K562 (cell line): ENCODE data around the gene UQCRFS1.

Source experiments
- BRCA1 ChIP-seq, 2 experiments: fragments of 450-650 bp in 1 of 2; sonication (generic) in 1 of 2; formaldehyde crosslinking in 1 of 2; IDR thresholded peaks; 2 replicates each; pipeline versions ENCODE4 v1.5.0 to v1.6.1; 2017 to 2020; ENCODE audit warnings: mild to moderate bottlenecking in 1 of 2, missing genetic modification reagents in 1 of 2
- CTCF ChIP-seq, 3 experiments: IDR thresholded peaks in 2 of 3; conservative IDR thresholded peaks in 1 of 3; 2 replicates each; pipeline ENCODE4 v1.5.1; 2011 to 2012; ENCODE audit warnings: low read length in 3 of 3, mild to moderate bottlenecking in 3 of 3, control low read depth in 2 of 3, improper control_type of control experiment in 1 of 3, inconsistent platforms in 1 of 3, low read depth in 1 of 3, mixed read lengths in 1 of 3, moderate library complexity in 1 of 3; ENCODE audit not compliant: insufficient read depth in 2 of 3
- GABPA ChIP-seq: fragments of 200-800 bp; sonication (Bioruptor generic); conservative IDR thresholded peaks from 2 replicates; pipeline ENCODE4 v1.6.1; 2016; ENCODE audit warnings: low read depth, missing genetic modification characterization, missing compliant biosample characterization
- LARP7 ChIP-seq: fragments of 450-650 bp; IDR thresholded peaks from 2 replicates; pipeline ENCODE4 v1.6.1; 2016
- PHF8 ChIP-seq: fragments of 200-600 bp; sonication (generic); IDR thresholded peaks from 2 replicates; pipeline ENCODE4 v1.6.1; 2012; ENCODE audit warnings: mixed run types, mild to moderate bottlenecking, inconsistent platforms, low read length, moderate library complexity, borderline replicate concordance
- SIN3A ChIP-seq, 2 experiments: fragments of 150-350 bp in 1 of 2; IDR thresholded peaks; 2 replicates each; pipeline ENCODE4 v1.6.1; 2011 to 2016; ENCODE audit warnings: borderline replicate concordance in 2 of 2, low read depth in 2 of 2, low read length in 2 of 2, mild to moderate bottlenecking in 2 of 2, moderate library complexity in 2 of 2; ENCODE audit not compliant: control insufficient read depth in 1 of 2
- TCF7L2 ChIP-seq: fragments of 150-350 bp; IDR thresholded peaks from 2 replicates; pipeline ENCODE4 v1.6.1; 2016; ENCODE audit warnings: low read depth, mild to moderate bottlenecking, low read length, moderate library complexity
- XRCC3 ChIP-seq: fragments of 450-650 bp; IDR thresholded peaks from 2 replicates; pipeline ENCODE4 v1.6.1; 2017; ENCODE audit warnings: mild to moderate bottlenecking, moderate library complexity
- ZBTB11 ChIP-seq, 3 experiments: fragments of 200-800 bp in 1 of 3; fragments of 250-450 bp in 1 of 3; fragments of 450-650 bp in 1 of 3; sonication (Bioruptor Pico) in 1 of 3; sonication (Bioruptor generic) in 1 of 3; formaldehyde crosslinking in 1 of 3; IDR thresholded peaks; 2 replicates each; pipeline versions ENCODE4 v1.6.1 to v1.8.0; 2016 to 2022; ENCODE audit warnings: mild to moderate bottlenecking in 2 of 3, missing genetic modification characterization in 2 of 3, missing compliant biosample characterization in 1 of 3, moderate library complexity in 1 of 3
- ZNF407 ChIP-seq: fragments of 450-650 bp; IDR thresholded peaks from 2 replicates; pipeline ENCODE4 v1.6.1; 2016; ENCODE audit warnings: low read depth

GRCh38 chr19:29260477-29261317 lies 47.7 kb upstream of the UQCRFS1 start:
- TF ChIP-seq BRCA1 (IDR thresholded peaks at IDR 0.05) (no peak), BRCA1 (CRISPR knock-in tag; IDR thresholded peaks at IDR 0.05) (no peak), PHF8 (no peak), LARP7 (no peak), ZNF407 (no peak), ZBTB11 (CRISPR knock-in tag; IDR thresholded peaks at IDR 0.05) (no peak), SIN3A (IDR thresholded peaks at IDR 0.05; ENCODE audit: borderline replicate concordance in 2 of 2, control insufficient read depth in 1 of 2, low read depth in 2 of 2, low read length in 2 of 2) (no peak), CTCF (IDR thresholded peaks at IDR 0.05 in 2 of 3, conservative IDR thresholded peaks at IDR 0.05 in 1 of 3; ENCODE audit: insufficient read depth in 2 of 3, low read depth in 1 of 3, low read length in 3 of 3) (peak; percentile 65 to 74 (median 73)), XRCC3 (no peak), TCF7L2 (no peak), GABPA (tag) (no peak)
